T-cell (primary cell): ENCODE data around the gene ATPAF1. TPM values are rescaled to one million over a fixed set of nuclear protein-coding genes. Genes with fewer than 3 reads are reported as not detected.

Experiments
- ATAC-seq, 4 experiments: fragments of 200-7000 bp in 3 of 4; fragments of 150-1000 bp in 1 of 4; cut with Tn5 transposase; replicated peaks in 1 of 4; 1 replicate in 3 of 4; 2 replicates in 1 of 4; pipeline ENCODE4 v1.10.0; 2021; ENCODE audit warnings: moderate library complexity in 3 of 4, mild to moderate bottlenecking in 2 of 4, moderate number of reproducible peaks in 1 of 4
- CTCF ChIA-PET, 2 donors: fragments of 300-600 bp; sonication (Branson Sonifier 250); formaldehyde crosslinking; loops; one replicate each; lab custom pipeline; 2022; ENCODE audit warnings: antibody characterized with exemption in 2 of 2; lab: Charles Lee
- POLR2A ChIA-PET, 2 donors: fragments of 300-600 bp; sonication (Branson Sonifier 250); formaldehyde crosslinking; loops; one replicate each; lab custom pipeline; 2022; ENCODE audit warnings: antibody characterized with exemption in 2 of 2; lab: Charles Lee
- DNase-seq, 35 experiments: peaks; one replicate each; pipeline versions ENCODE4 v3.0.0 to v3.0.0-alpha.2; 2013 to 2023
- H3K27ac ChIP-seq: one replicate; pipeline ENCODE4 v1.5.1; 2013; ENCODE audit warnings: low read length
- H3K27me3 ChIP-seq, 2 experiments: replicated peaks in 1 of 2; 1 replicate in 1 of 2; 2 replicates in 1 of 2; pipeline versions ENCODE4 v1.6.1 to v1.7.0; 2013; ENCODE audit warnings: low read length in 1 of 2, mixed read lengths in 1 of 2; ENCODE audit not compliant: control insufficient read depth in 2 of 2, insufficient read depth in 2 of 2; ENCODE audit errors: extremely low read depth in 1 of 2
- H3K36me3 ChIP-seq, 2 donors: 1 replicate in 1 of 2; 2 replicates in 1 of 2; pipeline versions ENCODE4 v1.6.1 to v1.7.0; 2013; ENCODE audit warnings: low read length in 1 of 2; ENCODE audit not compliant: control insufficient read depth in 2 of 2, insufficient read depth in 1 of 2; ENCODE audit errors: extremely low read depth in 1 of 2
- H3K4me1 ChIP-seq, 2 experiments: 1 replicate in 1 of 2; 2 replicates in 1 of 2; pipeline versions ENCODE4 v1.6.1 to v1.7.0; 2013; ENCODE audit warnings: low read length in 2 of 2, mixed read lengths in 1 of 2; ENCODE audit not compliant: insufficient read depth in 2 of 2, control insufficient read depth in 1 of 2; ENCODE audit errors: extremely low read depth in 1 of 2
- H3K4me3 ChIP-seq, 2 donors: 1 replicate in 1 of 2; 2 replicates in 1 of 2; pipeline versions ENCODE4 v1.5.1 to v1.7.0; 2013; ENCODE audit warnings: mild to moderate bottlenecking in 2 of 2, low read length in 1 of 2, moderate library complexity in 1 of 2; ENCODE audit not compliant: control insufficient read depth in 1 of 2; ENCODE audit errors: extremely low read depth in 1 of 2
- H3K9me3 ChIP-seq: 2 replicates; pipeline ENCODE4 v1.7.0; 2013
- H3K27ac Mint-ChIP-seq, 2 donors: one replicate each; pipeline ENCODE4 v1.8.0; 2020 to 2021; ENCODE audit warnings: mild to moderate bottlenecking in 2 of 2, mixed read lengths in 2 of 2
- H3K27me3 Mint-ChIP-seq, 2 donors: one replicate each; pipeline ENCODE4 v1.8.0; 2021 to 2022; ENCODE audit warnings: mixed read lengths in 2 of 2
- H3K36me3 Mint-ChIP-seq: one replicate; pipeline ENCODE4 v1.8.0; 2021; ENCODE audit warnings: mixed read lengths
- H3K4me1 Mint-ChIP-seq, 3 donors: one replicate each; pipeline ENCODE4 v1.8.0; 2020 to 2022; ENCODE audit warnings: mixed read lengths in 3 of 3, mild to moderate bottlenecking in 1 of 3
- H3K4me3 Mint-ChIP-seq, 3 donors: one replicate each; pipeline ENCODE4 v1.8.0; 2020 to 2022; ENCODE audit warnings: mild to moderate bottlenecking in 3 of 3, mixed read lengths in 3 of 3, moderate library complexity in 3 of 3
- H3K9me3 Mint-ChIP-seq, 3 donors: one replicate each; pipeline ENCODE4 v1.8.0; 2020 to 2022; ENCODE audit warnings: mixed read lengths in 3 of 3
- WGBS: methylation state at CpG from one replicate; pipeline ENCODE4 v1.1.5; 2013; ENCODE audit warnings: missing lambda C conversion rate; ENCODE audit not compliant: insufficient coverage; 5-methylcytosine and 5-hydroxymethylcytosine counted together
- total RNA-seq, 35 experiments: library from RNA in 6 of 35; stranded (reverse) in 6 of 35; fragments of 120-200 nt in 1 of 35; gene quantifications; one replicate each; pipeline versions ENCODE4 v1.2.1 to v1.2.4 and lab custom pipeline; 2013 to 2026

ATPAF1 gene
- total RNA-seq, 5 donors from 2014 or later (not counting 1 experiment from before 2014, with no cell fraction given): 22.0 to 31.2 (median 26.0) TPM

DNA sequence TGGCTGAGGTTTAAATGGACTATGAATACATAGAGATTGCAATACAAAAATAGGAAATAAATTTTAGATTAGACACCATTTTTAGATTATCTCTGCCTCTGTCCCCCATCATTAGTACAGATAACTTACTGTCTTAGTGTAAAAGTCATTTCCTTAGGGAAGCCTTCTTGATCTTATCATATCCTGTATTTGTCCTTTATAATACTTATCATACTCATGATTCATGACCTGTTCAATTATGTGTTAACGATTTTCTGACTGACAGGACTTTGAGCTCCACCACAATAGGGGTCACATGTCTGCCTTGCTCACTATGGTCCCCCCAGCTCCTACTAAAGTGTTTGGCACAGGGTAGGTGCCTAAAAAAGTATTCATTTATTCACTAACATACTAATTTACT is 18.1 kb upstream of the ATPAF1 start:
- WGBS: no CpG with 5 or more reads among the region's 1 CpG
- no peak overlapping the region for H3K27ac ChIP-seq
- Mint-ChIP-seq H3K36me3 (peaks cover 75% of the 10 kb centered on the region), H3K27me3 (no peaks in the 10 kb centered on the region), H3K9me3 (no peaks in the 10 kb centered on the region), H3K4me3 (no peak overlapping the region), H3K4me1 (peaks cover 5 to 17% (median 13%) of the 10 kb centered on the region in 3 donors), H3K27ac (peak overlapping the region; percentile 7 to 60)
- ATAC-seq (no peak), DNase-seq (no peak)
- H3K27me3 ChIP-seq: no peaks in the 10 kb centered on the region
- H3K9me3 ChIP-seq: no peaks in the 10 kb centered on the region
- H3K4me1 ChIP-seq: no peaks in the 10 kb centered on the region
- ChIA-PET POLR2A (interaction anchor here in 1 of 2 donors (1.2 kb wide), 1 partner anchor 12 kb away, joined by 3 read pairs; no protein-coding TSS in a partner anchor), CTCF (no interaction called here)
- H3K4me3 ChIP-seq: no peak overlapping the region
- H3K36me3 ChIP-seq: peaks cover 10 to 97% of the 10 kb centered on the region in 2 donors

- Mint-ChIP-seq H3K27me3 (no peaks in the 10 kb centered on the region), H3K36me3 (peaks cover 83% of the 10 kb centered on the region), H3K27ac (no peak overlapping the region), H3K4me1 (peaks cover 5 to 17% (median 13%) of the 10 kb centered on the region in 3 donors), H3K9me3 (no peaks in the 10 kb centered on the region), H3K4me3 (no peak overlapping the region)
- DNase-seq (no peak), ATAC-seq (no peak)
- no peak overlapping the region for H3K27ac ChIP-seq
- H3K27me3 ChIP-seq: no peaks in the 10 kb centered on the region
- WGBS: no CpG with 5 or more reads among the region's 2 CpGs
- ChIA-PET POLR2A (interaction anchor here in 1 of 2 donors (1.2 kb wide), 1 partner anchor 11 kb away, joined by 3 read pairs; no protein-coding TSS in a partner anchor), CTCF (no interaction called here)
- no peak overlapping the region for H3K4me3 ChIP-seq
- H3K36me3 ChIP-seq: peaks cover 12 to 91% of the 10 kb centered on the region in 2 donors
- H3K4me1 ChIP-seq: no peaks in the 10 kb centered on the region
- no peaks in the 10 kb centered on the region for H3K9me3 ChIP-seq
These were observed 16.5 kb upstream of the ATPAF1 start for GRCh38 chr1:46684670-46685069.

GRCh38 chr1:46682064-46682463 is 13.9 kb upstream of the ATPAF1 start:
- Mint-ChIP-seq H3K27ac (peak overlapping the region; percentile 4 to 30), H3K9me3 (no peaks in the 10 kb centered on the region), H3K27me3 (no peaks in the 10 kb centered on the region), H3K36me3 (peaks cover 79% of the 10 kb centered on the region), H3K4me1 (peaks cover 5 to 14% (median 6%) of the 10 kb centered on the region in 3 donors), H3K4me3 (no peak overlapping the region)
- POLR2A ChIA-PET: no interaction called here
- WGBS: no CpG with 5 or more reads among the region's 1 CpG
- Histone ChIP-seq H3K4me3 (no peak overlapping the region), H3K9me3 (no peaks in the 10 kb centered on the region), H3K27me3 (no peaks in the 10 kb centered on the region), H3K4me1 (no peaks in the 10 kb centered on the region), H3K36me3 (peaks cover 7 to 81% of the 10 kb centered on the region in 2 donors), H3K27ac (no peak overlapping the region)
- ATAC-seq: no peak
- no peak for DNase-seq
- CTCF ChIA-PET: no interaction called here

DNA sequence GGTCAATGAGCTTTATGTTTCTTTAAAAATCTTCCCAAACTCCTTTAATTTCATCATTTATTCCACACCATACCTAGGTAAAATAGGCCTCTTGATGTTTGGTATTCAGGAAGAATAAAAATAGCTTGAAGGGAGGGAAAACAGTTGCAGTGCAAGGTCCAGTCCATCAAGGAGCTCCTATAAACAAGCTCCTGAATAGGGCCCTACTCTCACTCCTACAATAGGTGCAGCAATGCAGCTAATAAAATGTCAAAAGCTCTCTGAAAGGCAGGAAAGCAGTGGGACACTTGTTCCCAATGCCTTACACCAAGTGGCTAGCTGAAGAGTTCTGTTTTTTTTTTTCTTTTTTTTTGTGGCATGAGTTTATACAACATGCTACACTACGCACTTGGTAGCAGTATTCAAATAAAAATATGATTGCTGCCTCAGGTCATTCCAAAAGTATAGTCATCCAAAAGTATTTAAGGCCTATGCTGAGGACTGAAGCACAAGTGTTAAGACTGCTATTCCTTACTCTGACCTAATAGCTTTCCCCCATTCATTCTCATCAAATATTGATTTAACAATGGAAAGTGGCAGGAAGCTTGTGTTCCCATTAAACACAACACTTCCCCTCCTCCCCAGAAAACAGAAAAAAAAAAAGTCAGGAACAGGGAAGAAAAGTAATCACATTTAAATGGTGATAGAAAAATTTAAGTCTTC is 13.3 kb upstream of the ATPAF1 start:
- Mint-ChIP-seq H3K4me1 (peaks cover 8 to 15% (median 10%) of the 10 kb centered on the region in 3 donors), H3K4me3 (no peak overlapping the region), H3K36me3 (peaks cover 73% of the 10 kb centered on the region), H3K27me3 (no peaks in the 10 kb centered on the region), H3K9me3 (no peaks in the 10 kb centered on the region), H3K27ac (peak overlapping the region in 1 of 2 donors; percentile 30)
- Histone ChIP-seq H3K36me3 (peaks cover 6 to 79% of the 10 kb centered on the region in 2 donors), H3K4me1 (no peaks in the 10 kb centered on the region), H3K27ac (no peak overlapping the region), H3K4me3 (no peak overlapping the region), H3K27me3 (no peaks in the 10 kb centered on the region), H3K9me3 (no peaks in the 10 kb centered on the region)
- WGBS: no CpG with 5 or more reads among the region's 1 CpG
- DNase-seq (no peak), ATAC-seq (no peak)
- POLR2A ChIA-PET: no interaction called here
- CTCF ChIA-PET: interaction anchor here in 1 of 2 donors (0.5 kb wide), 1 partner anchor 648 kb away, joined by 3 read pairs; no protein-coding TSS in a partner anchor

DNA sequence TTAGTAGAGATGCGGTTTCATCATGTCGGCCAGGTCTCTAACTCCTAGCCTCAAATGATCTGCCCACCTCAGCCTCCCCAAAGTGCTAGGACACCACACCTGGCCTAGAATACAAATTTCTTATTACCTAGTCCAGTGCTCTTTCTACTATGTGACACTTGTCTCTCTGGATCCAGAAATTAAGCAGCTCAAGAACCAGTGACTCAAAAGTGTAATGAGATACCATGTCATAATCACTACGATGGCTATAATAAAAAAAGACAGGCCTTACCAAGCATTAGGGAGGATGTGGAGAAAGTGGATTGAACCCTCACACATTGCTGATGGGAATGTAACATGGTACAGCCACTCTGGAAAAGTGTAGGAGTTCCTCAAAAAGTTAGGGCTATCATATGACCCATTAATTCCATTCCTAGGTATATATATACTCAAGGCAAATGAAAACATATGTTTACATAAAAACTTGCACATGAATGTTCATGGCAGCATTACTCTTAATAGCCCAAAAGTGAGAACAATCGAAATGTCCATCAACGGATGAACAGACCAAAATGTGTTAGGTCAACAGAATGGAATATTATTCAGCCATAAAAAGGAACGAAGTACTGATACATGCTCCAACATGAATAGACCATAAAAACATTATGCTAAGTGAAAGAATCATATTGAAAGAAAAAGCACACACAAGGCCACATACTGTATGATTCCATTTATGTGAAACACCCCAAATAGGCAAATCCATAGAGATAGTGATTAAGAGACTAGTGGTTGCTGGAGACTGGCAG is 11.8 kb upstream of the ATPAF1 start:
- peaks cover 4 to 65% of the 10 kb centered on the region in 2 donors for H3K36me3 ChIP-seq
- Mint-ChIP-seq H3K27me3 (no peaks in the 10 kb centered on the region), H3K27ac (peak overlapping the region in 1 of 2 donors; percentile 1), H3K9me3 (no peaks in the 10 kb centered on the region), H3K4me1 (peaks cover 21 to 30% (median 25%) of the 10 kb centered on the region in 3 donors), H3K4me3 (no peak overlapping the region), H3K36me3 (peaks cover 66% of the 10 kb centered on the region)
- no CpG with 5 or more reads among the region's 6 CpGs for WGBS
- ChIA-PET CTCF (interaction anchor here (0.6 to 0.7 kb wide), 2 partner anchors 47 to 84 kb away, joined by 6 to 7 read pairs; no protein-coding TSS in a partner anchor), POLR2A (no interaction called here)
- H3K4me3 ChIP-seq: no peak overlapping the region
- peaks cover 3 to 4% of the 10 kb centered on the region in 2 experiments for H3K4me1 ChIP-seq
- no peaks in the 10 kb centered on the region for H3K27me3 ChIP-seq
- DNase-seq (no peak), ATAC-seq (no peak)
- no peak overlapping the region for H3K27ac ChIP-seq
- no peaks in the 10 kb centered on the region for H3K9me3 ChIP-seq

- peak overlapping the region; percentile 94 to 96 for H3K27ac Mint-ChIP-seq
- Histone ChIP-seq H3K9me3 (no peaks in the 10 kb centered on the region), H3K27ac (peak overlapping the region; percentile 85), H3K27me3 (no peaks in the 10 kb centered on the region), H3K36me3 (peaks cover 4 to 42% of the 10 kb centered on the region in 2 donors), H3K4me1 (peaks cover 3 to 4% of the 10 kb centered on the region in 2 experiments), H3K4me3 (no peak overlapping the region)
- POLR2A ChIA-PET: no interaction called here
- H3K4me3 Mint-ChIP-seq: no peak overlapping the region
- WGBS: no CpG with 5 or more reads among the region's 1 CpG
- ATAC-seq (no peak), DNase-seq (no peak)
- H3K36me3 Mint-ChIP-seq: peaks cover 46% of the 10 kb centered on the region
- CTCF ChIA-PET: interaction anchor here (0.6 to 1.7 kb wide), 3 partner anchors 39 to 115 kb away, joined by 3 to 6 read pairs (median 5); no protein-coding TSS in a partner anchor
- H3K4me1 Mint-ChIP-seq: peaks cover 21 to 30% (median 30%) of the 10 kb centered on the region in 3 donors
- no peaks in the 10 kb centered on the region for H3K9me3 Mint-ChIP-seq
- no peaks in the 10 kb centered on the region for H3K27me3 Mint-ChIP-seq
These were observed 9.2 kb upstream of the ATPAF1 start for GRCh38 chr1:46677339-46677738.
